ENCODE measurements around the gene PYGB. TPM values are rescaled to one million over a fixed set of nuclear protein-coding genes. Genes with fewer than 3 reads are reported as not detected.
"Not testable (repeated sequence)": the region's sequence is repeated elsewhere in the genome, so short reads cannot be mapped to it uniquely, and the experiment has no call there.

The PYGB gene
- total and polyA plus RNA-seq, 7 donors: 4.9 to 22.3 (median 9.5) TPM

DNA sequence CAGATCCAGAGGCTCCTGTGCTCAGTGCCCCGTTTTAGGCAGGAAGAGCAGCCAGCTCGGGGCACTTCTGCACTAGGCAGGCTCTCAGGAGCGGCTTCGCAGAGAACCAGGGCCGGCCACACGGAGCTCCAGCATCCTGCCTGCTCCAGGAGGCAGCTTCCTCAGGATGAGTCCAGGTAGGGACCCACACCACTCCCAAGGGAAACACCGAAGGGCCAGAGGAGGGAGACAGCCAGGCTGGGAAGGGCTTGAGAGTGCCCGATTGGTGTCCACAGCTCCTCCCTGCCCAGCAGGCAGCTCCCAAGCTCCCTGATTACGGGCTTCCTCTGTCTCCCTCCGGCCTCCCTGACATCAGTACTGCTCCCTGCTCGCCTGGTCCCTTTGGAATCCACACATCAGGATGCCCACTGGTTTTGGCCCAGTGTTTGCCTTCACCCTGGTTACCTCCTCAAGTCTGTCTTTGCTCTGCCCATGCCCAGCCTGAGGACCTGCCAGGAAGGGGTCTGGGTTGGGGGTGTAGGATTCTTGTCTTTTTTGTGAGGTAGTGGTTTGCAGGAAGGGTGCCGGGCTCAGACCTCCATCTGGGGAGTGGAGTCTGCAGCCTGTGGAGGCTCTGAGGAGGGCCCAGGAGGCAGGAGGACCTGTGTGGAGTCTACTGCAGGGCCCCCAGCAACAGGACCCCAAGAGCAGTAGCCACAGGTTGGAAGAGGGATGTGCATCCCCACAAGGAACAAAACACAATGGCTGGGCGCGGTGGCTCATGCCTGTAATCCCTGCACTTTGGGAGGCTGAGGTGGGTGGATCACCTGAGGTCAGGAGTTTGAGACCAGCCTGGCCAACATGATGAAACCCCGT is 11.2 kb upstream of the PYGB start:
- Histone ChIP-seq H3K36me3 (ENCODE audit: insufficient read depth in 1 of 2, low read depth in 1 of 2) (no peaks in the 10 kb centered on the region), H3K27me3 (ENCODE audit: insufficient read depth in 3 of 3, low read length in 2 of 3) (no peaks in the 10 kb centered on the region), H3K27ac (no peak overlapping the region), H3K4me1 (peaks cover 14% of the 10 kb centered on the region), H3K9me3 (no peaks in the 10 kb centered on the region), H3K4me3 (no peak overlapping the region)
- WGBS, 3 donors: 78 to 83% (median 82%) methylated on average over 15 of the region's 15 CpGs
- TF ChIP-seq, protein P1, sequence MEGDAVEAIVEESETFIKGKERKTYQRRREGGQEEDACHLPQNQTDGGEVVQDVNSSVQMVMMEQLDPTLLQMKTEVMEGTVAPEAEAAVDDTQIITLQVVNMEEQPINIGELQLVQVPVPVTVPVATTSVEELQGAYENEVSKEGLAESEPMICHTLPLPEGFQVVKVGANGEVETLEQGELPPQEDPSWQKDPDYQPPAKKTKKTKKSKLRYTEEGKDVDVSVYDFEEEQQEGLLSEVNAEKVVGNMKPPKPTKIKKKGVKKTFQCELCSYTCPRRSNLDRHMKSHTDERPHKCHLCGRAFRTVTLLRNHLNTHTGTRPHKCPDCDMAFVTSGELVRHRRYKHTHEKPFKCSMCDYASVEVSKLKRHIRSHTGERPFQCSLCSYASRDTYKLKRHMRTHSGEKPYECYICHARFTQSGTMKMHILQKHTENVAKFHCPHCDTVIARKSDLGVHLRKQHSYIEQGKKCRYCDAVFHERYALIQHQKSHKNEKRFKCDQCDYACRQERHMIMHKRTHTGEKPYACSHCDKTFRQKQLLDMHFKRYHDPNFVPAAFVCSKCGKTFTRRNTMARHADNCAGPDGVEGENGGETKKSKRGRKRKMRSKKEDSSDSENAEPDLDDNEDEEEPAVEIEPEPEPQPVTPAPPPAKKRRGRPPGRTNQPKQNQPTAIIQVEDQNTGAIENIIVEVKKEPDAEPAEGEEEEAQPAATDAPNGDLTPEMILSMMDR (IDR thresholded peaks at IDR 0.05): no peak
- DNase-seq (no peak), ATAC-seq (no peak)
- intact Hi-C loops (cut with DNase I): no loop called here

- ATAC-seq (peak; percentile 90 to 96 (median 94)), DNase-seq (peak; percentile 70 to 72)
- no peaks in the 10 kb centered on the region for H3K27me3 ChIP-seq (ENCODE audit: insufficient read depth in 3 of 3, low read length in 2 of 3)
- peak overlapping the region; percentile 71 for H3K27ac ChIP-seq
- no peaks in the 10 kb centered on the region for H3K9me3 ChIP-seq
- intact Hi-C loops (cut with DNase I): no loop called here
- H3K36me3 ChIP-seq (ENCODE audit: insufficient read depth in 1 of 2, low read depth in 1 of 2): no peaks in the 10 kb centered on the region
- peaks cover 14% of the 10 kb centered on the region for H3K4me1 ChIP-seq
- WGBS, 3 donors: 42 to 58% (median 47%) methylated on average over 10 of the region's 10 CpGs
- H3K4me3 ChIP-seq: no peak overlapping the region
- TF ChIP-seq, protein P1 (IDR thresholded peaks at IDR 0.05): no peak
Measured at GRCh38 chr20:25237610-25238318, 10.1 kb upstream of the PYGB start.

DNA sequence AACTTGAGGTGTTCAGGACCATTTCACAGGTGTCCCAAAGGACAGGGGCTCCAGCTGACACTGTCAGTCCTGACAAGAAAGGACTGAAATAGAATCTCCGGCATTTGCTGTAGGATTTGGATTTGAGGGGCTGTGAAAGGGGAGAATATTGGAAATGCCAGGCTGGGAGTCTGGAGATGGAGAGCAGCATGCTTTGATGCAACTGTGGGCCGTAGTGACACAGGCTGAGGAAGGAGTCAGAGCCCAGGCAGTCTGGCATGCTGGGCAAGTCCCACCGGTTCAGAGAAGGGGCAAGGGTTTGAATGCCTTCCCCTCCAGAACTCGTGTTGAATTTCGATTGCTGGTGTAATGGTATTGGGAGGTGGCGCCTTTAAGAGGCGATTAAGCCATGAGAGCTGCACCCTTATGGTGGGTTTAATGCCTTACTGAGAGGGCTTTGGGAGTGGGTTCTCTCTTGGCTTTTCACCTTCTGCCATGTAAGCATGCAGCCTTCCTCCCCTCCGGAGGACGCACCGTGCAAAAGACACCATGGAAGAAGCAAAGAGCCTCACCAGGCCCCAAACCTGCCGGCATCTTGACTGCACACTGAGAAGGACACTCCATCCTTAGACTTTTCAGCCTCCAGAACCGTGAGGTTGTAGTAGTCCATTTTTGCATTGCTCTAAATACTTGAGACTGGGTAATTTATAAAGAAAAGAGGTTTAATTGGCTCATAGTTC is 9.4 kb upstream of the PYGB start:
- Histone ChIP-seq H3K27me3 (ENCODE audit: insufficient read depth in 3 of 3, low read length in 2 of 3) (no peaks in the 10 kb centered on the region), H3K4me3 (no peak overlapping the region), H3K9me3 (peaks cover 1% of the 10 kb centered on the region), H3K36me3 (ENCODE audit: insufficient read depth in 1 of 2, low read depth in 1 of 2) (no peaks in the 10 kb centered on the region), H3K4me1 (peaks cover 14% of the 10 kb centered on the region), H3K27ac (peak overlapping the region; percentile 71)
- DNase-seq (no peak), ATAC-seq (peak in 1 of 4 donors; percentile 5)
- TF ChIP-seq, protein P1 (IDR thresholded peaks at IDR 0.05): no peak
- whole genome bisulfite sequencing, 3 donors: 81 to 86% (median 85%) methylated on average over 12 of the region's 12 CpGs
- intact Hi-C loops (cut with DNase I): no loop called here

DNA sequence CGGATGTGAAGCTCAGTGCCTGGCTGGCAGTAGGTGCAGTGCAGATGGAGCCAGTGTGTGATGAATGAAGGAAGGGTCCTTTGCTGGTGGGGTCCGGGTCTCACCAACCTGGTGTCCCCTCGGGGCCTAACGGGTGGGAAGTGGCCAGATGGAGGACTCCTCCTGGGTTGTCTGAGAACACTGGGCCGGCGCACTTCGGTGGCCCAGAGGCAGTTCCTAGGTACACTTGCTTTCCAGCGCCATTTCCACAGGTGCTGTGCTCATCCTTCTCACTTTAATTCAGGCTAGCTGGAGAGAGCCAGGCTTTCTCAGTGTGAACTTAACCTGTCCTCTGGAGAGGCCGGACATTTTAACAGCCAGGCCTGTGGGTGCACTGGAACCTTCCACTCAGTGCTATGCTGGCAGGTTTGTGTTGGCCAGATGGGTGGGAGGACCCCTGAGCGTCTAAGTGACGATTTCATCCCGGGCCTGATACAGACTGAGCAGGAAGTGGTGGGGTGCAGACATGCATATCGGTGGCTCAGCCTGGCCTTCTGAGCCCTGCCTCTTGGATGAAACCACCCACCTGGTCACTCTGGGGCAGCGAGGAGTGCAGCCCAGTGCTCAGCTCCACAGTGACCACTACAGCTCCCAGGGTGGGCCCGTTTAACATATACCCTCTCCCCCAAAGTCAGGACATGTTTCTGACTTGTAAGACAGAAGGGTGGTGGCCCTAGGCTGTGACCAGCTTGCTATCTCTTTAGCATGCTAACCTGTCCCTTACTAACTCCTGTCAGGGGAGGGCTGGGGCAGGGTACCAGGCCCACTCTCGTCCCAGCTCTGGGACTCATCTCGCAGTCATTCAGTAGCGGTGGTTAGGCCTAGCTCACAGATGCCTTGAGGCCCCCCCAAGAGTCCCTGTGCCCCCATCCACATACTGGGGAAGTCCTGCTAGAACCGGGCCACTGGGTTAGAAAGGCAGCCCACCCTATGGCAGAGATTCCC is 8.2 kb upstream of the PYGB start:
- TF ChIP-seq, protein P1 (IDR thresholded peaks at IDR 0.05): no peak
- Histone ChIP-seq H3K4me3 (no peak overlapping the region), H3K36me3 (ENCODE audit: insufficient read depth in 1 of 2, low read depth in 1 of 2) (no peaks in the 10 kb centered on the region), H3K27ac (no peak overlapping the region), H3K4me1 (peaks cover 14% of the 10 kb centered on the region), H3K27me3 (ENCODE audit: insufficient read depth in 3 of 3, low read length in 2 of 3) (no peaks in the 10 kb centered on the region), H3K9me3 (peaks cover 4% of the 10 kb centered on the region)
- 92 to 93% (median 93%) methylated on average over 18 to 19 of the region's 19 CpGs for WGBS, 3 donors
- intact Hi-C loops (cut with DNase I): no loop called here
- ATAC-seq: no peak
- no peak for DNase-seq

DNA sequence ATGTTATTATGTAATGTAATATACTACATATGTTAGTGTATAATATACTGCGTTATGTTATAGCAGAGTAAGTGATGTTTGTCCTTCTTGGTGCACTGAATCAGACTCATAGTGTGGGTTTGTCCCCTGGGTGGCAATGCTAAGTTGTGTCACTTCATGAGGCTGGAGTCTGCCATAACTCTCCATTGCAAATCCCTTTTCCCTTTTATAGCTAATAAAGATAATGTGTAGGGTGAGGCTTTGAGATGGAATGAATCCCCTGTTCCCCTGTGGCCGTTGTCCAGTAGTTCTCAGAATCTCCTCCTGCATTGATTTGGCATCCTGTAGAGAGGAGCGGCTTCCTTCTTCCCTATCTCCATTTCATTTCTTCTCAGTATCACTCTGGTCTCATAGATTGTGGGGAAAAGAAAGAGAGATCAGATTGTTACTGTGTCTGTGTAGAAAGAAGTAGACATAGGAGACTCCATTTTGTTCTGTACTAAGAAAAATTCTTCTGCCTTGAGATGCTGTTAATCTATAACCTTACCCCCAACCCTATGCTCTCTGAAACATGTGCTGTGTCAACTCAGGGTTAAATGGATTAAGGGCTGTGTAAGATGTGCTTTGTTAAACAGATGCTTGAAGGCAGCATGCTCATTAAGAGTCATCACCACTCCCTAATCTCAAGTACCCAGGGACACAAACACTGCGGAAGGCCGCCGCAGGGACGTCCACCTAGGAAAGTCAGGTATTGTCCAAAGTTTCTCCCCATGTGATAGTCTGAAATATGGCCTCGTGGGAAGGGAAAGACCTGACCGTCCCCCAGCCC is 6.8 kb upstream of the PYGB start:
- H3K4me3 ChIP-seq; DNase-seq; H3K36me3 ChIP-seq (ENCODE audit: insufficient read depth in 1 of 2, low read depth in 1 of 2); ATAC-seq; H3K27me3 ChIP-seq (ENCODE audit: insufficient read depth in 3 of 3, low read length in 2 of 3); intact Hi-C loops (cut with DNase I); H3K9me3 ChIP-seq; H3K27ac ChIP-seq: not testable (repeated sequence)
- WGBS, 3 donors: 63 to 67% (median 65%) methylated on average over 9 of the region's 9 CpGs
- H3K4me1 ChIP-seq: peaks cover 14% of the 10 kb centered on the region

- H3K27me3 ChIP-seq (ENCODE audit: insufficient read depth in 3 of 3, low read length in 2 of 3); intact Hi-C loops (cut with DNase I): not testable (repeated sequence)
Measured at GRCh38 chr20:25241659-25241955, 6.3 kb upstream of the PYGB start.

More at GRCh38 chr20:25241659-25241955, 6.3 kb upstream of the PYGB start:
- peaks cover 14% of the 10 kb centered on the region for H3K4me1 ChIP-seq
- 43 to 57% (median 44%) methylated on average over 4 of the region's 4 CpGs for WGBS, 3 donors
- not testable (repeated sequence) for H3K27ac ChIP-seq; H3K4me3 ChIP-seq; ATAC-seq; H3K9me3 ChIP-seq; DNase-seq; H3K36me3 ChIP-seq (ENCODE audit: insufficient read depth in 1 of 2, low read depth in 1 of 2)

Data from psoas muscle (tissue), 8 donors.